A673 (cell line): ENCODE results near the gene LCLAT1. TPM values are rescaled to one million over a fixed set of nuclear protein-coding genes. Genes with fewer than 3 reads are reported as not detected.

Experiments used
- BruUV-seq: library from RNA; stranded (reverse); fragments of 400-500 nt; replicated peaks from 2 replicates; lab custom pipeline; 2021; lab: Mats Ljungman, UMichigan
- CTCF ChIA-PET: fragments of 300-600 bp; sonication (Branson Sonifier 250); formaldehyde crosslinking; loops from one replicate; lab custom pipeline; 2022; ENCODE audit warnings: antibody characterized with exemption; lab: Charles Lee
- POLR2A ChIA-PET: fragments of 300-600 bp; sonication (Branson Sonifier 250); formaldehyde crosslinking; loops from one replicate; lab custom pipeline; 2022; ENCODE audit warnings: antibody characterized with exemption; ENCODE audit not compliant: low non-redundant PET; lab: Charles Lee
- DNase-seq: peaks from one replicate; pipeline ENCODE4 v3.0.0-alpha.2; 2015; ENCODE audit warnings: low spot score
- H3K27ac ChIP-seq: fragments of 200-600 bp; sonication (generic); 2 replicates; pipeline ENCODE4 v1.5.1; 2016; ENCODE audit warnings: mixed run types, low read depth, mild to moderate bottlenecking, mixed read lengths, antibody characterized with exemption, low read length; ENCODE audit not compliant: poor library complexity, severe bottlenecking
- H3K27me3 ChIP-seq: fragments of 200-600 bp; sonication (generic); replicated peaks from 2 replicates; pipeline ENCODE4 v1.6.1; 2017; ENCODE audit warnings: mixed run types, low read depth, mild to moderate bottlenecking, mixed read lengths, antibody characterized with exemption, low read length; ENCODE audit not compliant: insufficient read depth, poor library complexity
- H3K36me3 ChIP-seq: fragments of 200-600 bp; sonication (generic); 2 replicates; pipeline ENCODE4 v1.6.1; 2016; ENCODE audit warnings: mixed run types, mild to moderate bottlenecking, mixed read lengths, antibody characterized with exemption, low read length; ENCODE audit not compliant: insufficient read depth, poor library complexity, severe bottlenecking
- H3K4me1 ChIP-seq: fragments of 200-600 bp; sonication (generic); 2 replicates; pipeline ENCODE4 v1.6.1; 2017; ENCODE audit warnings: mixed run types, mild to moderate bottlenecking, mixed read lengths, antibody characterized with exemption, low read length; ENCODE audit not compliant: insufficient read depth, poor library complexity, severe bottlenecking
- H3K4me3 ChIP-seq: fragments of 200-600 bp; sonication (generic); 2 replicates; pipeline ENCODE4 v1.5.1; 2016; ENCODE audit warnings: low read depth, mixed run types, mild to moderate bottlenecking, mixed read lengths, low read length; ENCODE audit not compliant: poor library complexity, severe bottlenecking
- H3K9me3 ChIP-seq: fragments of 200-600 bp; sonication (generic); 2 replicates; pipeline ENCODE4 v1.6.1; 2016; ENCODE audit warnings: mixed run types, low read depth, mild to moderate bottlenecking, mixed read lengths, antibody characterized with exemption, low read length; ENCODE audit not compliant: poor library complexity, severe bottlenecking
- EZH2 ChIP-seq: fragments of 200-600 bp; sonication (generic); IDR thresholded peaks from 2 replicates; pipeline ENCODE4 v1.6.1; 2017; ENCODE audit warnings: borderline replicate concordance, low read depth, mild to moderate bottlenecking, mixed read lengths, antibody characterized with exemption, low read length; ENCODE audit not compliant: poor library complexity, severe bottlenecking
- intact Hi-C: fragments of 100-400 bp; cut with micrococcal nuclease; formaldehyde crosslinking; loops from one replicate; pipeline ENCODE4 v1.10.0; 2022; ENCODE audit not compliant: unreplicated experiment
- total RNA-seq: library from RNA; stranded (reverse); gene quantifications from 2 replicates; pipeline ENCODE4 v1.2.3, GENCODE V29; 2021
- TF ChIP-seq, protein P1 (sequence below): fragments of 300-800, 200-600 bp; sonication (generic); conservative IDR thresholded peaks from 2 replicates; pipeline ENCODE4 v1.5.1; 2017; ENCODE audit warnings: low read depth, mild to moderate bottlenecking, antibody characterized with exemption, low read length, moderate library complexity, mixed read lengths

LCLAT1 gene
- total RNA-seq, 1 experiment from 2014 or later: 35.3 TPM

- Histone ChIP-seq H3K4me3 (no peak overlapping the region), H3K36me3 (no peaks in the 10 kb centered on the region), H3K27ac (no peak overlapping the region), H3K4me1 (no peaks in the 10 kb centered on the region), H3K27me3 (no peaks in the 10 kb centered on the region), H3K9me3 (no peaks in the 10 kb centered on the region)
- no peak for TF ChIP-seq EZH2
- TF ChIP-seq, protein P1, sequence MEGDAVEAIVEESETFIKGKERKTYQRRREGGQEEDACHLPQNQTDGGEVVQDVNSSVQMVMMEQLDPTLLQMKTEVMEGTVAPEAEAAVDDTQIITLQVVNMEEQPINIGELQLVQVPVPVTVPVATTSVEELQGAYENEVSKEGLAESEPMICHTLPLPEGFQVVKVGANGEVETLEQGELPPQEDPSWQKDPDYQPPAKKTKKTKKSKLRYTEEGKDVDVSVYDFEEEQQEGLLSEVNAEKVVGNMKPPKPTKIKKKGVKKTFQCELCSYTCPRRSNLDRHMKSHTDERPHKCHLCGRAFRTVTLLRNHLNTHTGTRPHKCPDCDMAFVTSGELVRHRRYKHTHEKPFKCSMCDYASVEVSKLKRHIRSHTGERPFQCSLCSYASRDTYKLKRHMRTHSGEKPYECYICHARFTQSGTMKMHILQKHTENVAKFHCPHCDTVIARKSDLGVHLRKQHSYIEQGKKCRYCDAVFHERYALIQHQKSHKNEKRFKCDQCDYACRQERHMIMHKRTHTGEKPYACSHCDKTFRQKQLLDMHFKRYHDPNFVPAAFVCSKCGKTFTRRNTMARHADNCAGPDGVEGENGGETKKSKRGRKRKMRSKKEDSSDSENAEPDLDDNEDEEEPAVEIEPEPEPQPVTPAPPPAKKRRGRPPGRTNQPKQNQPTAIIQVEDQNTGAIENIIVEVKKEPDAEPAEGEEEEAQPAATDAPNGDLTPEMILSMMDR: no peak
- POLR2A ChIA-PET: no interaction called here
- intact Hi-C loops: no loop called here
- no TSS peak for BruUV-seq
- CTCF ChIA-PET: no interaction called here
- no peak for DNase-seq
Measured at GRCh38 chr2:30684516-30684915, 237.5 kb downstream of the LCLAT1 start.

DNA sequence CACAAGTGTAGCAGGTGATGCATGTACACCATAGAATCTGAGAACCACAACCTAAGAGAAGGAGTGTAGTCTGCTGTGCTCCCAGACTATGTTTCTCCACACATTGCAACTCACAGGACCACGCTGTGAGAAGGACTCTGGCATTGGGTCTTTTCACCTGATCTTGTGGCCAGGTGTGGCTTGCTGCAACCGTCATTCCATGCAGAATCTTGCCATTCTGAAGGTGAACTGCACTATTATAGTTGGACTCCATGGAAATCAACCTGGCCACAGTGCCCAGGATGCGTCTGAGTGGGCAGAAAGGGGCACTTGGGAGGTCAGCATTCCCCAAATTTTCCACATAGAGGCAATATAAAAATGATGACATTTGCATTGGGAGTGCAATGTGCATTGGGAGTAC, 237.9 kb downstream of the LCLAT1 start:
- no TSS peak for BruUV-seq
- no peaks in the 10 kb centered on the region for H3K9me3 ChIP-seq
- intact Hi-C loops: no loop called here
- no peak overlapping the region for H3K4me3 ChIP-seq
- no peak for DNase-seq
- TF ChIP-seq, protein P1: no peak
- TF ChIP-seq EZH2: no peak
- no peaks in the 10 kb centered on the region for H3K36me3 ChIP-seq
- H3K4me1 ChIP-seq: no peaks in the 10 kb centered on the region
- H3K27ac ChIP-seq: no peak overlapping the region
- POLR2A ChIA-PET: no interaction called here
- CTCF ChIA-PET: no interaction called here
- no peaks in the 10 kb centered on the region for H3K27me3 ChIP-seq

DNA sequence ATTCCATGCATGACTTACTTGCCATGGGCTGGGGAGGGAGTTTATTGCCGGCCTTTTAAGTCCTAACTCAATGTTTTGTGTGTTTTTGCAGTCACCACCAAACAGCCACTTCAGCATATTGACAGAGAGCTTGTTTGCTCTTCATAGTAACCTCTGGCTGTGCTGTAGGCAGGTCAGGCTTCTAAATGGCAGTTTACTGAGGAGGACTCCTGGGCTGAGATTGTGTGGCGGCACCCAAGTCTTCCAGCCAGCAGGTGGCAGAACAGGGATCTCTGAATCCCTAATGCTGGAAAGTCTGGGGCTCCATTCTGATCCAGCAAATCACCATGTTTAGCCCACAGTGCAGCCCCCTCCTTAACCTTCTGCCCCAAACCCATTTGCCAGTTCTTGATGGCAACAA, 239.0 kb downstream of the LCLAT1 start:
- TF ChIP-seq, protein P1: peak; percentile 52
- TF ChIP-seq EZH2: no peak
- no peaks in the 10 kb centered on the region for H3K4me1 ChIP-seq
- no peaks in the 10 kb centered on the region for H3K36me3 ChIP-seq
- ChIA-PET CTCF (interaction anchor here (0.6 to 1.4 kb wide), 5 partner anchors 26 to 521 kb away, joined by 3 to 5 read pairs (median 3); no protein-coding TSS in a partner anchor), POLR2A (no interaction called here)
- H3K27me3 ChIP-seq: no peaks in the 10 kb centered on the region
- no peaks in the 10 kb centered on the region for H3K9me3 ChIP-seq
- intact Hi-C loops: no loop called here
- H3K4me3 ChIP-seq: no peak overlapping the region
- DNase-seq: peak; percentile 45
- BruUV-seq: no TSS peak
- H3K27ac ChIP-seq: no peak overlapping the region
